ENCODE data around the gene TNIP2. TPM values are rescaled to one million over a fixed set of nuclear protein-coding genes. Genes with fewer than 3 reads are reported as not detected.
A peak's percentile ranks its signal among the peaks of the same experiment; 100 is the strongest.

TNIP2 gene
- total RNA-seq, 1 donor from 2014 or later = 25.3 TPM

GRCh38 chr4:2802618-2803531 is 46.7 kb upstream of the TNIP2 start:
- H3K27me3 Mint-ChIP-seq = no peaks in the 10 kb centered on the region
- no peak overlapping the region for H3K27ac Mint-ChIP-seq
- no peaks in the 10 kb centered on the region for H3K9me3 Mint-ChIP-seq
- H3K4me1 Mint-ChIP-seq (ENCODE audit: unreplicated experiment) = peaks cover 11% of the 10 kb centered on the region
- TF ChIP-seq, protein P1, sequence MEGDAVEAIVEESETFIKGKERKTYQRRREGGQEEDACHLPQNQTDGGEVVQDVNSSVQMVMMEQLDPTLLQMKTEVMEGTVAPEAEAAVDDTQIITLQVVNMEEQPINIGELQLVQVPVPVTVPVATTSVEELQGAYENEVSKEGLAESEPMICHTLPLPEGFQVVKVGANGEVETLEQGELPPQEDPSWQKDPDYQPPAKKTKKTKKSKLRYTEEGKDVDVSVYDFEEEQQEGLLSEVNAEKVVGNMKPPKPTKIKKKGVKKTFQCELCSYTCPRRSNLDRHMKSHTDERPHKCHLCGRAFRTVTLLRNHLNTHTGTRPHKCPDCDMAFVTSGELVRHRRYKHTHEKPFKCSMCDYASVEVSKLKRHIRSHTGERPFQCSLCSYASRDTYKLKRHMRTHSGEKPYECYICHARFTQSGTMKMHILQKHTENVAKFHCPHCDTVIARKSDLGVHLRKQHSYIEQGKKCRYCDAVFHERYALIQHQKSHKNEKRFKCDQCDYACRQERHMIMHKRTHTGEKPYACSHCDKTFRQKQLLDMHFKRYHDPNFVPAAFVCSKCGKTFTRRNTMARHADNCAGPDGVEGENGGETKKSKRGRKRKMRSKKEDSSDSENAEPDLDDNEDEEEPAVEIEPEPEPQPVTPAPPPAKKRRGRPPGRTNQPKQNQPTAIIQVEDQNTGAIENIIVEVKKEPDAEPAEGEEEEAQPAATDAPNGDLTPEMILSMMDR (conservative IDR thresholded peaks at IDR 0.05) = no peak
- H3K36me3 Mint-ChIP-seq = no peaks in the 10 kb centered on the region
- no peak for DNase-seq (ENCODE audit: extremely low spot score, unreplicated experiment)
- no peak overlapping the region for H3K4me3 Mint-ChIP-seq

GRCh38 chr4:2800691-2801596 is 44.8 kb upstream of the TNIP2 start:
- Mint-ChIP-seq H3K36me3 (no peaks in the 10 kb centered on the region), H3K4me1 (ENCODE audit: unreplicated experiment) (peaks cover 4% of the 10 kb centered on the region), H3K27me3 (no peaks in the 10 kb centered on the region), H3K4me3 (peak overlapping the region; percentile 36), H3K9me3 (no peaks in the 10 kb centered on the region), H3K27ac (peak overlapping the region; percentile 75)
- no peak for DNase-seq (ENCODE audit: extremely low spot score, unreplicated experiment)
- TF ChIP-seq, protein P1 (conservative IDR thresholded peaks at IDR 0.05) = no peak

DNA sequence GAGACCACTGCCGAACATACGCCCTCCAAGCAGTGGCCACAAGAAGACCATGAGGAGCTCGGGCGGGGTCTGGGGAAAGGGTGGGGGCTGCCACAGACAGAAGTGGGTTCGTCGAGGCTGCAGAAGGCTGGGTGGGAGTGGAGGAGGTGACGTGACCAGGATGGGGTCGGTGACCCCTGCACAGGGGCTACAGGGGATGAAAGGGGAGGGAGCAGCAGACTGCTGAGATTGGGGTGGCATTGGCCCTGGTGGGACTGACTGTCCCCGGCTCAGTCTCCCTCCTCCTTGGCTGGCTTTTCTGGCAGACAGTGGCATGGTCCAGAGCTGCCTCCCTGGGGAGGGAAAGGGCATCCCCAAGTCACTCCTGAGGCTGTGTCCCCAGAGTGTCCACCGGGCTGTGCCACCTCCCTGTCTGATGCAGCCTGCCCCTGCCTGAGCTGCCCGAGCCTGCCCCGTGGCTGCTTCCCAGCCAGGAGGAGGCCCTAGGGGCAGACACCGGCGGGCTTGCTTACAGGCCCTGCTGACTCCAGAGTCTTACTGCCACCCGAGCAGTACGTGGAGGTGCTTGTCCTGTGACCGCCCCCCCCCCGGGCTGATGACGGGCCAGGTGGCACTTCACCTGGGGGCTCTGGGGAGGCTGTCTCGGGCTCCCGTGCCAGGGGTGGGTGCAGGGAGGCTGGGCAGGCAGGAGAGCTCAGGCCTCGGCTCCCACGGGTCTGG is 44.0 kb upstream of the TNIP2 start:
- H3K4me1 Mint-ChIP-seq (ENCODE audit: unreplicated experiment) = peaks cover 4% of the 10 kb centered on the region
- no peak for DNase-seq (ENCODE audit: extremely low spot score, unreplicated experiment)
- no peaks in the 10 kb centered on the region for H3K36me3 Mint-ChIP-seq
- no peak overlapping the region for H3K27ac Mint-ChIP-seq
- H3K4me3 Mint-ChIP-seq = no peak overlapping the region
- TF ChIP-seq, protein P1 (conservative IDR thresholded peaks at IDR 0.05) = no peak
- H3K9me3 Mint-ChIP-seq = no peaks in the 10 kb centered on the region
- H3K27me3 Mint-ChIP-seq = no peaks in the 10 kb centered on the region

DNA sequence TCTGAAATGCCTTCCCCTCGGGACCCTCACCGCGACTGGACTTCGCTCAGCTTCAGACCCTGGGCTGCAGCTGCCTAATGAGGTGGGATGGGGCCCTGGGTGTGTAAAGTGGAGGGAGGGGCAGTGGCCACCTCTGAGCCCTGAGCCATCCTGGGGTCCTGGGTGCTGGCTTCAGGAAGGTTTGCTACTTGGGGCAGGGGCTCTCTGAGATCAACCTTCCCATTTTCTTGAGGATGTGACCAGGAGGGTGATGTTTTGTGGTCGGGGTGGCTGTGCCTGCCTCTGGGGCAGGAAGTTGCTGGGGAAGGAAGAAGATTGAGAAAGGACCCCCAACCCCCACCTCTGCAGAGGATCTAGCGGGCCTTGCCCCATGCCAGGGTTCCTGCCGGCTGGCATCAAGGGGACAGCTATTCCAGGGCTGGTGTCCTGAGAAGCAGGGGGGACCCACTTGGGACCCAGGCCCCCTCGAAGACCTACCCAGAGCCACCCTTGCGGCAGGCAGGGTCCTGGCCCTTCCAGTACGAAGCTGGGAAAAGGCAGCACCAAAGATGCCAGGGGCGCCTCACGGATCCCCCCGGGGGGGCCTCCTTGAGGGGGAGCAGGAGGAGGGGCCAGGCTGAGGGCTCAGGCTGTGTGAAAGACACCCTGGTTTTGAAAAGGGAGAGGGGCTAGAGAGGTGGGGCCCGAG is 43.2 kb upstream of the TNIP2 start:
- TF ChIP-seq, protein P1 (conservative IDR thresholded peaks at IDR 0.05) = no peak
- Mint-ChIP-seq H3K9me3 (no peaks in the 10 kb centered on the region), H3K27ac (no peak overlapping the region), H3K36me3 (no peaks in the 10 kb centered on the region), H3K4me3 (no peak overlapping the region), H3K27me3 (no peaks in the 10 kb centered on the region), H3K4me1 (ENCODE audit: unreplicated experiment) (peaks cover 4% of the 10 kb centered on the region)
- DNase-seq (ENCODE audit: extremely low spot score, unreplicated experiment) = no peak

Data from type B pancreatic cell (in vitro differentiated cells).